ENCODE data around the gene RBBP5. TPM values are rescaled to one million over a fixed set of nuclear protein-coding genes. Genes with fewer than 3 reads are reported as not detected.
"Not testable (repeated sequence)": the region's sequence is repeated elsewhere in the genome, so short reads cannot be mapped to it uniquely, and the experiment has no call there.

The RBBP5 gene
- 16.9 and 20.5 TPM in 2 replicates for total RNA-seq (2014; rRNA removed; shearing (Covaris generic); ENCODE audit: low replicate concordance)

- H3K4me3 ChIP-seq = peak within 1 kb of the TSS; percentile 82
- no peaks in the 10 kb centered on the region for H3K27me3 ChIP-seq
- peaks cover 24% of the 10 kb centered on the region for H3K36me3 ChIP-seq
- peak; percentile 98 for DNase-seq
- H3K9me3 ChIP-seq = no peaks in the 10 kb centered on the region
Observed at GRCh38 chr1:205121660-205122488, at the start of gene RBBP5. RBBP5 (minus strand) TSS chr1:205121978; CDS start chr1:205121873, 105 bp downstream.

- Histone ChIP-seq H3K27me3 (no peaks in the 10 kb centered on the region), H3K9me3 (no peaks in the 10 kb centered on the region), H3K4me3 (no peak overlapping the region), H3K36me3 (peaks cover 29% of the 10 kb centered on the region)
- DNase-seq = no peak
Observed at GRCh38 chr1:205171369-205171768, 49.6 kb upstream of the RBBP5 start.

- Histone ChIP-seq H3K4me3 (no peak overlapping the region), H3K9me3 (no peaks in the 10 kb centered on the region), H3K36me3 (peaks cover 29% of the 10 kb centered on the region), H3K27me3 (no peaks in the 10 kb centered on the region)
- no peak for DNase-seq
Observed at GRCh38 chr1:205170532-205171269, 48.9 kb upstream of the RBBP5 start.

- Histone ChIP-seq H3K36me3 (peaks cover 31% of the 10 kb centered on the region), H3K4me3 (no peak overlapping the region), H3K27me3 (no peaks in the 10 kb centered on the region), H3K9me3 (no peaks in the 10 kb centered on the region)
- DNase-seq = no peak
Observed at GRCh38 chr1:205169248-205169647, 47.5 kb upstream of the RBBP5 start.

- no peak for DNase-seq
- Histone ChIP-seq H3K4me3 (no peak overlapping the region), H3K9me3 (no peaks in the 10 kb centered on the region), H3K36me3 (peaks cover 40% of the 10 kb centered on the region), H3K27me3 (no peaks in the 10 kb centered on the region)
Observed at GRCh38 chr1:205168291-205168690, 46.5 kb upstream of the RBBP5 start.

- no peak for DNase-seq
- Histone ChIP-seq H3K9me3 (peaks cover 3% of the 10 kb centered on the region), H3K27me3 (no peaks in the 10 kb centered on the region), H3K4me3 (no peak overlapping the region), H3K36me3 (peaks cover 79% of the 10 kb centered on the region)
Observed at GRCh38 chr1:205162301-205162700, 40.5 kb upstream of the RBBP5 start.

GRCh38 chr1:205161076-205161475, 39.3 kb upstream of the RBBP5 start:
- H3K9me3 ChIP-seq = peaks cover 13% of the 10 kb centered on the region
- DNase-seq = no peak
- H3K27me3 ChIP-seq = no peaks in the 10 kb centered on the region
- H3K4me3 ChIP-seq = no peak overlapping the region
- peaks cover 86% of the 10 kb centered on the region for H3K36me3 ChIP-seq

- DNase-seq = no peak
- Histone ChIP-seq H3K36me3 (peaks cover 96% of the 10 kb centered on the region), H3K4me3 (no peak overlapping the region), H3K27me3 (no peaks in the 10 kb centered on the region), H3K9me3 (peaks cover 18% of the 10 kb centered on the region)
Observed at GRCh38 chr1:205158048-205158616, 36.4 kb upstream of the RBBP5 start.

- DNase-seq, H3K4me3 ChIP-seq, H3K27me3 ChIP-seq: not testable (repeated sequence)
- Histone ChIP-seq H3K36me3 (peaks cover 83% of the 10 kb centered on the region), H3K9me3 (peaks cover 18% of the 10 kb centered on the region)
Observed at GRCh38 chr1:205155665-205156377, 34.0 kb upstream of the RBBP5 start.

- no peak for DNase-seq
- H3K9me3 ChIP-seq = peaks cover 15% of the 10 kb centered on the region
- no peaks in the 10 kb centered on the region for H3K27me3 ChIP-seq
- H3K36me3 ChIP-seq = peaks cover 61% of the 10 kb centered on the region
- H3K4me3 ChIP-seq = no peak overlapping the region
Observed at GRCh38 chr1:205152505-205152904, 30.7 kb upstream of the RBBP5 start.

GRCh38 chr1:205150651-205151428, 29.1 kb upstream of the RBBP5 start:
- H3K4me3 ChIP-seq = no peak overlapping the region
- no peaks in the 10 kb centered on the region for H3K27me3 ChIP-seq
- DNase-seq = no peak
- H3K9me3 ChIP-seq = peaks cover 3% of the 10 kb centered on the region
- H3K36me3 ChIP-seq = peaks cover 55% of the 10 kb centered on the region

GRCh38 chr1:205147191-205147835, 25.5 kb upstream of the RBBP5 start:
- peak; percentile 81 for DNase-seq
- Histone ChIP-seq H3K36me3 (peaks cover 30% of the 10 kb centered on the region), H3K27me3 (no peaks in the 10 kb centered on the region), H3K9me3 (no peaks in the 10 kb centered on the region), H3K4me3 (no peak overlapping the region)

GRCh38 chr1:205144751-205145150, 23.0 kb upstream of the RBBP5 start:
- Histone ChIP-seq H3K36me3 (peaks cover 20% of the 10 kb centered on the region), H3K4me3 (no peak overlapping the region), H3K9me3 (no peaks in the 10 kb centered on the region), H3K27me3 (no peaks in the 10 kb centered on the region)
- no peak for DNase-seq

- H3K4me3 ChIP-seq = no peak overlapping the region
- no peak for DNase-seq
Observed at GRCh38 chr1:205144046-205144720, 22.4 kb upstream of the RBBP5 start.

GRCh38 chr1:205142102-205142469, 20.3 kb upstream of the RBBP5 start:
- Histone ChIP-seq H3K36me3 (peaks cover 13% of the 10 kb centered on the region), H3K27me3 (no peaks in the 10 kb centered on the region), H3K4me3 (no peak overlapping the region), H3K9me3 (no peaks in the 10 kb centered on the region)
- DNase-seq = no peak

More at GRCh38 chr1:205144046-205144720, 22.4 kb upstream of the RBBP5 start:
- Histone ChIP-seq H3K36me3 (peaks cover 20% of the 10 kb centered on the region), H3K27me3 (no peaks in the 10 kb centered on the region), H3K9me3 (no peaks in the 10 kb centered on the region)

All from MG63 (cell line).